Activated CD4-positive, alpha-beta T cell treated with anti-CD3 and anti-CD28 coated beads for 48 hours (primary cell): ENCODE results near the gene PIGT.
"Not testable (repeated sequence)": the region's sequence is repeated elsewhere in the genome, so short reads cannot be mapped to it uniquely, and the experiment has no call there.

Experiments used
- DNase-seq: peaks from one replicate; pipeline ENCODE4 v3.0.0-alpha.2; 2020

PIGT gene

DNA sequence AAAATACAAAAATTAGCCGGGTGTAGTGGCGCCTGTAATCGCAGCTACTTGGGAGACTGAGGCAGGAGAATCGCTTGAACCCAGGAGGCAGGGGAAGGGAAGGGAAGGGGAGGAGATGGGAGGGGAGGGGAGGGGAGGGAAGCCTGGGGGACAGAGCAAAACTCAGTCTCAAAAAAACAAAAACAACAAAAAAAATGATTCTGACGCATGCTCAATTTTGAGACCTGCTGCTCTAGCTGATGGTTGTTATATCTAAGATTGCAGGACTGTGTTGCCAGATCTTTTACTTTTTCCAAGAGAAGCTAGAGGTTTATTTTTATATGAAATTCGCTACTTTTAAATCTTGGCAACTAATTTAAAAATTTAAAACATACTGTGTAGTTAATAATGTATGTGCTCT, 51.2 kb downstream of the PIGT start:
- no peak for DNase-seq

DNA sequence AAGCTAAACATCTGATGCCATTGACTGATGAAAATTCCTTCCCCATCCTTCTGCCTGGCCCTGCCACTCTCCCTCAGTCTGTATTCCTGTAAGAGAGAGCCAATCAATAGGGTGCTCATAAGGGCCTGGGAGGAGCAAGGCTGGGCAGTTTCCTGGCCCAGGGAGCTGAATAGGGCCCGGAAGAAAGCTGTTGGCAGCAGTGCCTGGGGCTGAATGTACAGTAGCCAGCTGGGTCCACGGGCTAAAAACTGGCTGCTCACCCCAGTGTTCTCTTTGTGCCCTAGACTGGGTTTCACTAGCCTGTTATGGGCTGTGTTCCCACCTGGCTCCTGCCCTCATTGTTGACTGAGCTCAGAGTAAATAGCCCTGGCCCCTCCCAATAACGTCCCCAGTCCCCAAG, 51.9 kb downstream of the PIGT start:
- DNase-seq: no peak

- DNase-seq: peak; percentile 12
These were observed 53.7 kb downstream of the PIGT start, which contains the start of gene WFDC2 for GRCh38 chr20:45469336-45470261. Gene WFDC2, plus strand, starts transcription at chr20:45469753. Its CDS starts 29 bp downstream, at chr20:45469782.

DNA sequence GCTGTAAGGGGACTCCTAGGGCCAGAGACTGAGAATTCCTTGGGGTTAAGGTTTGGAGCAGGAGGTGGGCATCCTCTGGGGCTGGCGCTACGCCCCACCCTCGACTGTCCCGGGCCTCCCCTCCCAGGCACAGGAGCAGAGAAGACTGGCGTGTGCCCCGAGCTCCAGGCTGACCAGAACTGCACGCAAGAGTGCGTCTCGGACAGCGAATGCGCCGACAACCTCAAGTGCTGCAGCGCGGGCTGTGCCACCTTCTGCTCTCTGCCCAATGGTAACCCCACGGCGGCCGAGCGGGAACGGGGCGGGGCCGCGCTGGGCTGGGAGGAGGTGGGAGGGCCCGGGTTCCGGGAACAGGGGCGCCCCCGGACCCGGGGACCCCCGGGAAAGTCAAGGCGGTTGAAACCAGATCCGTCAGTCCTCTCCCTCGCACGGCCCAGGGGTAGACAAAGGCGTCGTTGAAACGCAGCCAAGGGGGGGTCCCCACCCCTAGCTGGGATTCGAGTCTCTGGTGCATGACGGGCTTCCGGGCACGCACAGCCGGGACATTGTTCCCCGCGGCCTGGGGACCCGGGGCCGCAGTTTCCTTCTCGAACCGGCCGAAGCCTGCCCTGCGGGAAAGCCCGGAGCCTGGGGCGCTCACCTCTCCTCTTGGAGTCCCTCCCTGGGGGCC, 54.5 kb downstream of the PIGT start:
- peak; percentile 43 for DNase-seq

DNA sequence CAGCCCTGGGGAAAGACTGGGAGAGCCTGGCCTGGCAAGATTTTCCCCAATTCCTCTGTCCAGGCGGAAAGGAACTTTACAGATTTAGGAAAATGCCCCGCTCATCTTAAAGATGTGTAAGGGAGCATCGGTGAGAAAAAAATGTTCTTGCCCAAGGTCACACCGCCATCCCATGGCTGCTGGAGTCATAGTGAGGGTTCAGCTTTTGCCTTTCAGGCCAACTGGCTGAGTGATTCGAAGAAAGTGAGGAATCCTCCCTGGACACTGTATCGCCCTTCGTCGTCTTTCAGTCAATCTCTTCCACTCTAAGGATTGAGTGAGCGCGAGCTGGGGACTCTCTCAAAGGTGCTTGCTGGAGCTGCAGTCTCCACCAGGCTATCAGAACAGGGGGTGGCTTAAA, 55.0 kb downstream of the PIGT start:
- DNase-seq: peak; percentile 18

DNA sequence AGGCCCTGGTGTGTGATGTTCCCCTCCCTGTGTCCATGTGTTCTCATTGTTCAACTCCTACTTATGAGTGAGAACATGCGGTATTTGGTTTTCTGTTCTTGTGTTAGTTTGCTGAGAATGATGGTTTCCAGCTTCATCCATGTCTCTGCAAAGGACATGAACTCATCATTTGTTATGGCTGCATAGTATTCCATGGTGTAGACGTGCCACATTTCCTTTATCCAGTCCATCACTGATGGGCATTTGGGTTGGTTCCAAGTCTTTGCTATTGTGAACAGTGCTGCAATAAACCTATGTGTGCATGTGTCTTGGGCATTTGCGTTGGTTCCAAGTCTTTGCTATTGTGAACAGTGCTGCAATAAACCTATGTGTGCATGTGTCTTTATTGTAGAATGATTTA, 56.3 kb downstream of the PIGT start:
- not testable (repeated sequence) for DNase-seq
